Measurements from ENCODE around the gene CHMP2A.
A peak's percentile ranks its signal among the peaks of the same experiment; 100 is the strongest.
"Not testable (repeated sequence)": the region's sequence is repeated elsewhere in the genome, so short reads cannot be mapped to it uniquely, and the experiment has no call there.

Gene CHMP2A

DNA sequence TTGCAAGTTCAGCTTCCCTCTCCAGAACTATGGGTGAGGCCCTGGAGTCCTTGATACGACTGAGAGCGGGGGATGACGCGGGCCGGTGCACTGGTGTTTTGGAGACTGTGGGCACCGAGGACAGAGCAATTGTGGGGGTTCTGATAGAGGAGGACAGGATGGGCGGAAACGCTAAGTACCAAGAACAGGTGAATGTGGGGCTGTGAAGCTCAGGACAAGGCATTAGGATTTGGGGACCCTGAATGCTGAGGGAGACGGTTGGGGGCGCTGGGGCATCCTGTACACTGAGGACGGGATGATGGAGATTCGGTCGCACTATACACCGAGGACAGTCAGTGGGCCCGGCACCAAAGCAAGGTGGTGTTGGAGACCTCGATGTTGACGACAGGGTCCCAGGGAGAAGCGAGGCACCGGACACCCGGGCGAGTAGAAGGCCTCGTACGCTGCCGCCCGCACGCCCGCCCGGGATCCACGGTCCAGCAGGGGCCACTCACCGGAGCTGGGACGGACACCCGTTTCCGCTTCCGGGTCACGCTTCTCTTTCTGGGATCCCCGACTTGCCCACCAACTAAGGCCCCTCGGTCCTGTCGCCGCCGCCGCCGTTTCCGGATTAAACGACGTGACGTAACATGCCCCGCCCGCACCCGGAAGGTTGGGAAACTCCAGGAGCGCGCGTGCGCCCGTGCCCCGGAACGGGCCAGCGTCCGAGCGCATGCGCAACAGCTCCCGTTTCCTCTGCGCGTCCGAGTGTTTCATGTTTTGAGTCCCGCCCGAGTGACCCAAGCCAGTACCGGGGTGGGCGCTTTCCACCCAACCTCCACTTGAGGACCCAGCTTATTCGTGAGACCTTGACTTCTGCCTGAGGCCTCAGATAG lies at the start of gene CHMP2A:
TSS of gene CHMP2A (minus strand) at position 612 of the 875 bp plus-strand sequence. CDS start 893 bp downstream, outside the sequence.
- DNase-seq = peak; percentile 98

DNA sequence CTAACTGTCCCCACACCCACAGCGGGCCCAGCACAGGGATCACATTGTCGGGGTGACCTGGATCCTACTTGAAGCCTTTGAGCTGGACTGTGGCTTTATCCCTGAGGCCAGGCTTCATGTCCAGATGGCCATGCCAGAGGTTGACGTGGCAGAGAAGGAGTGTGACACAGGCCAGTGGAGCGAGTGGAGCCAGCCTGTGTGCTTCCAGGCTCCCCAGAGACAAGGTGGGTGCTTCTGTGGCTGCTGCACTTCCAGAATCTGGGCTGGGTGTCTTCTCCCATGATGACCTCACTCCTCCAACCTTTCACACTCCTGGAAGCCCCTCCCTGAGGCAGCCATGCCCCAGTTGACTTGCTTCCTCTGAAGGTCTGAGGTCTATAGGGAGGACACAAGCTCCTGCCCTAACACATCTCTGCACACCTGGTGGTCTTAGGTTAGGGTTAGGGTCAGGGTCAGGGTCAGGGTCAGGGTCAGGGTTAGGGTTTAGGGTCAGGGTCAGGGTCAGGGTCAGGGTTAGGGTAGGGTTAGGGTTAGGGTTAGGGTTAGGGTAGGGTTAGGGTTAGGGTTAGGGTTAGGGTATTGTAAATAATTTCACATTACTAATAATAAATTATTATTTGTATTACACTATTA lies 31.3 kb upstream of the CHMP2A start:
- peak; percentile 28 for DNase-seq

DNA sequence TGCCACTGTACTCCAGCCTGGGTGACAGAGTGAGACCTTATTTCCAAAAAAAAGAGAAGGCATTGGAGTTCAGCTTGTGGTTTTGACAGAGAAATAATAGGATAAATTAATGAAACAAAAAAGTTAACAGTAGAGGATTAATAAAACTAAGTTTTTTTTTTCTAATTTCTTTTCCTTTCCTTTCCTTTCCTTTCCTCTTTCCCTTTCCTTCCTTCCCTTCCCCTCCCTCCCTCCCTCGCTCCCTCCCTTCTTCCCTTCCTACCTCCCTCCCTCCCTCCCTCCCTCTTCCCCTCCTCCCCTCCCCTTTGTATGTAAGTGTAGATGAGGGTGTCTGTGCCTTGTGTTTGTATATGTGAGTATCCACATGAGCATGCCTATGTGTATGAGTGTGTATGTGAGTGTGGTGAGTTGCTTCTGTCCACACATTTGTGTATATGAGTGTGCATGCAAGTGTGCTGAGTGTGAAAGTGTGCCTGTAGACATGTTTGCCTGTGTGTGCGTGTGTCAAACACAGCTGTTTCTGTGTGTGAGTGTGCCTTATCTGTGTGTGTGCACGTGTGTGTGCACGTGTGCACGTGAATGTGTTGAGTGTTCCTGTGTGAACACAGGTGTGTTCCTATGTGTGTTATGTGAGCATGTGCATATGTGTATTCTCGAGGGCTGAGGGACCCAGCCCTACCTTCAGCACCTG lies 30.7 kb upstream of the CHMP2A start:
- peak; percentile 4 for DNase-seq

DNA sequence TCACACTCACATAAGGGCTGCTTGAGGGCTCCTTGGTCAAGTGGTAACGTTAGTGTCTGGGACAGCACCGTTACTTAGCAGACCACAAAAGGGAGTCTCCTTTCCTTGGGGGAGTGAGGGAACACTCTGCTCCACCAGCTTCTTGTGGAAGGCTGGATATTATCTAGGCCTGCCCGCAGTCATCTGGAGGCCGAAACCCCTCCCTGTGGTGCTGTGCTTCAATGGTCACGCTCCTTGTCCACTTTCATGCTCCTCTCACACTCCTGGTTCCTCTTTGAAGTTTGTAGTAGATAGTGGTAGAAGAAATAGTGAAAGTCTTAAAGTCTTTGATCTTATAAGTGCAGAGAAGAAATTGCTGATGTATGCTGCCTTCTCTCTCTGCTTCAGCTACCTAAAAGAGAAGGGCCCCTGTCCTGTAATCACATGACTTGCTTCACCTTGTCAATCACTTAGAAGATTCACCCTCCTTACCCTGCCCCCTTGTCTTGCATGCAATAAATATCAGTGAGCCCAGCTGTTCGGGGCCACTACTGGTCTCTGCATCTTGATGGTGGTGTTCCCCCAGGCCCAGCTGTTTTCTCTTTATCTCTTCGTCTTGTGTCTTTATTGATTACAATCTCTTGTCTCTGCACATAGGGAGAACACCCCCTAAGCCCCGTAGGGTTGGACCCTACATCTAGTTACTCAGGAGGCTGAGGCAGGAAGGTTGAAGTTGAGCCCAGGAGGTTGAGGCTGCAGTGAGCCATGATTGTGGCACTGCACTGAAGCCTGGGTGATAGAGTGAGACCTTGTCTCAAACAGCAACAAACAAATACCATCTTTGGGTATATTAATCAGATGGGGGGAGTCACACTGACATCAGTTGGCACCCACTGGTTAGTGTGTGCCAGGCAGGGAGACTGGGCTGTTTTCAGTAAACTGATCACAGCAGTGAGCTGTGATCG lies 29.9 kb upstream of the CHMP2A start:
- peak; percentile 32 for DNase-seq

DNA sequence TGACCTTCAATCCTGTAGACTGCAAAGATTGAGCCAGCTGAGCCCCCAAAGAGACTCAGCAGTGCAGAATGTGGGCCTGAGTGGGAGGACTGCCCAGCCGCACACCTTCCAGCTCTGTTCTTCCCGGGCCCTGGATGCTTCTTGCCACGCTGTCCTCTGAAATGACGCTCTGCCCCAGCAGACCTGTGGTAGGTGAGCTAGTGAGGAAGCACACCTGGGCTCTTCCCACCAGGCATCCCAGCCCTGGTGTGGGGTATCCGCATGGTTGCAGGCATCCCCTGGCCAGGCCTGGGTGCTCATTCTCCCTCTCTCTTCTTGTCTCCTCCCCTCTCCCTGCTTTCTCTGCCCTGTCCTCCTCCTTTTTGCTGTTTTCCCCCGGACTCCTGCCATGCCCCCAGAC lies 28.1 kb upstream of the CHMP2A start:
- no peak for DNase-seq

DNA sequence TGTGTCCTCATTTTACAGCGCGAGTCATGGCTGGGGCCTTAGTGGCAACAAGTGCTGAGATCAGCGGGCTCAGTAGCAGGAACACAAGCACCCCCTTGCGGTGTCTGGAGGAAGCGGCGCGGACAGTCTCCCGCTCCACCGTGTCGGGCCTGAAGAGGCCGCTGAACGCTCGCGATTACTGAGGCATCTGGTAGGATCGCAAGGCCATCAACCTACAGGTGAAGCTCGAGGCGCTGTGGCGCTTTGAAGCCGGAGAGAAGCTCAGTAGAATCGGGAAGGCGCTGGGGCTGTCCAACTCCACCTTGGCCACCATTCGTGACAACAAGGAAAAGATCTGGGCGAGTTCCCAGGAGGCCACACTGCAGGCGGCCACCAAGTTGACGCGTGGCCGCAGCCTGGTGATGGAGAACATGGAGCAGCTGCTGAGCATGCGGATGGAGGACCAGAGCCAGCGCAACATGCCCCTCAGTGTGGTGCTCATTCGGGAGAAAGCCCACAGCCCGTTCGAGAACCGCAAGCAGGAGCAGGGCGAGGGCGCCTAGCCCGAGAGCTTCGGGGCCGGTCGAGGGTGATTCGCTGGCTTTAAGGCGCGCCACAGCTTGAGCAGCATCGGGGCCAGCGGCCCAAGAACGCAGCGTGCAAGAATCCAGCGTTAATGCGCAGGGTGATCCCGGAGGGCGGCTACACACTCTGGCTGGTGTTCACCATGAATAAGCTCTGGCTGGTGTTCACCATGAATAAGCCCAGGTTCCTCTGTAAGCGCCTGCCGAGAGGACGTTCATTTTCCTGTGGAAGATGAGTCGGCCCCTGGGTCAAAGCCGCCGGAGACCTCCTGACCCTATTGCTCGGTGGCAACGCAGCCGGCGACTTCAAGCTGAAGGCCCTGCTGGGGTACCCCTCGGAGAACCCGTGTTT lies 26.6 kb upstream of the CHMP2A start:
- peak; percentile 89 for DNase-seq

DNA sequence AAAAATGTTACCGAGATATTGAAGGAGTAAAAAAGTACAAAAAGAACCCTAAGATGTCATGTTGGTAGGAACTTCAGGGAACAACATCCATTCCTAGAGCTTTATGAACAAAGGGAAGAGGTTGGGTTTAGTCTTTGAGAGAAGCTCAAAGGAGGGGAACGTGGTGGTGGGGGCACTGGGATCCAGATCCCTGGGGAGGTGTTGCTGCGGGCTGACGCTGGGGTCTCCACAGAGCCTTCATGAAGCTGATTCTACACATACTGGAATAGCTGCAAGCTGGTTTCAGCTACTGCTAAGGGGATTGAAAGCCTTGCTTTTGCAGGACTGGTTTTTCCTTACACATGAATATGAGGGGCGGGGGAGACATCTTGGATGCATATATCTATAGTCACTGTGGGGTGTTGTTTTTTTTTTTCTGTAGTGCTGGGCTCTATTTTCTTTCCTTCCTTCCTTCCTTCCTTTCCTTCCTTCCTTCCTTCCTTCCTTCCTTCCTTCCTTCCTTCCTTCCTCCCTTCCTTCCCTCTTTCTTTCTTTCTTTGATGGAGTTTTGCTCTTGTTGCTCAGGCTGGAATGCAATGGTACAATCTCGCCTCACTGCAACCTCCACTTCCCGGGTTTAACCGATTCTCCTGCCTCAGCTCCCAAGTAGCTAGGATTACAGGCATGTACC lies 24.7 kb upstream of the CHMP2A start:
- DNase-seq = peak; percentile 16

DNA sequence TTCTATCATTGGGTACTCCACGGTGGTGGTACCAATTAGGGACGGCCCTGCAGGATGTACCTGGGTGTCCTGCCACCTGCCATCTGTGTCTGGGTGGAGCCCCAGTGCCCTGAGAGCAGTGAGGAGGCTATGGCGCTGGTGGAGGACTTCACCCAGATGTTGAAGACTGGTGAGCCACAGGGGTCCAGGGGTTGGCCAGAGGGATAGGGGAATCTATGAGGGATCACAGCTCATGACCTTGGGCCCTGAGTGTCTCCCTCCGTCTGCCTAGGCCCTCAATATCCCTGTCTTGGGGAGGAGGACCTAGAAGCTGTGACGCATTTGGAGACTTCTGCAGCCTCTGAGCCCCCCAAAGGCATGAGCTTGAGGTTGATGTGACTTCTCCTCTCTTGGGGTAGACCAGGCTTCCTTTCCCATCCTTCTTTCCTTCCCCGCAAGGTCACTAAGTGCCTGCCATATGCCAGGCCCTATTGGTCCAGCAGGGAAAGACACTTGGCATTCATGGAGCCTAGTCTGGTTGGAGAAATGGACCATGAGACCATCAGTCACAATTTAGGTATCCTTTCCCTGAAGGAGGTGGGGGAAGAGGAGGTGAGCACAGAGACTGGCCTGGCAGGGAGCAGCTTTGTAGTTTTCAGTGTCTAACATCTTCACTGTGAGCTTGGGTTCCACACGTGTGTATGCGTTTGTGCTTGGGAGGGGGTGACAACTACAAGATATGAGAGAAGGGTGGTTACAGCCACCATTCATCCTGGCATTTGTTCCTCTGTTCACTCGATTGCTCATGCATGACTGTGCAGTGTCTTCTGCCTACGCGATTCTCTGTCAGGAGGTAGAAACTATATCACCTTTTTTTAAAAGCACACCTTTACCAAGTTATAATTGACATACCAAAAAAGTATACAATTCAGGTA lies 23.4 kb upstream of the CHMP2A start:
- peak; percentile 17 for DNase-seq

DNA sequence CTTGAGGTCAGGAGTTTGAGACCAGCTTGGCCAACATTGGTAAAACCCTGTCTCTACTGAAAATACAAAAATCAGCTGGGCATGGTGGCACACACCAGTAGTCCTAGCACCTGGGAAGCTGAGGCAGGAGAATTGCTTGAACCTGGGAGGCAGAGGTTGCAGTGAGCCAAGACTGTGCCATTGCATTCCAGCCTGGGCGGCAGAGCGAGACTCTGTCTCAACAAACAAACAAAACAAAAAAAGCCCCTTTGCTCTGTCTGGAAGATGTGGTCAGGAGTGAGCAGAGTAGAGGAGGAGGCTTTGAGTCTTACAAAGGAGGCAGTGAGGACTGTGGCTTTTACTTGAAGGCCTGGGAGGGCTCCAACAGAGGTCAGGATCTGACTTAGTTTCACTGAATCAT lies 22.7 kb upstream of the CHMP2A start:
- not testable (repeated sequence) for DNase-seq

DNA sequence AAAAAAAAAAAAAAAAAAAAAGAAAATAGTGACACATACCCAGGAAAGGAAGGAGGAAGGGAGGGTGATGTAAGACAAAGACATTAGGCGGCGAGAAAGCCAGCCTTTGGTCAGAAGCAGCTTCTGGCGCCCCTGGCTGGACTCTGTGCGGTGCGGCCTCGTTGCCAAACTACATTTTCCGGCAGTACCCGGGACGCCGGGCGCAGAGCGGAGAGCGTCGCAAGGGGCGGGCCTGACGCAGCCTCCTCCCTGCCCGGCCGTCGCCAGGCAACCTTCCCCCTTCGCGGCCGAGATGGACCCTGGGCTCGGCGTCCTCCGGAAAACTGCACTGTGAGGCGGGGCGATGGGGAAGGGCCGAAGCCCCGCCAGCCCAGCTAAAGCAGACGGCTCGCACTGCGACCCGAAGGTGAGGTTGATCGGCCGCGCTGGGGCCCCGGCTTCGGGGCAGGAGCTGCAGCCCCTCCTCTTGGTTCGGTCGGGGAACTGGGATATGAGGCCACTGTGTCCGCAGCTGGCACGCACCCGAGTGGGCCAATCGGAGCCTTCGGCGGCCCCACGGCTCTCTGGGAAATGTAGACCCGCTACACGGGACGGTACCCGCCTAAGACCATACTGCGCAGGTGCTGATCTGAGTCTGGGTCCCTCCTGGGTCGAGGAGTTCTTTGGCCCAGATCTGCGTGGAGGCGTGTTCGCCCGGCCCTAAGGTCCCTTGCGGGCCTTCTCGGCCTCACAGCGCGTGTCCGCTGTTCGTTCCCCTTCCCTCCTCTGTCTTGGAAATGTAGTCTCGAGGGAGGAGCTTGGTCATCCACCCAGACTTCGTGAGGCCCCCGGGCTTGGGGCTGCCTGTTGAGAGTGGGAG lies 20.5 kb upstream of the CHMP2A start:
- DNase-seq = peak; percentile 93

DNA sequence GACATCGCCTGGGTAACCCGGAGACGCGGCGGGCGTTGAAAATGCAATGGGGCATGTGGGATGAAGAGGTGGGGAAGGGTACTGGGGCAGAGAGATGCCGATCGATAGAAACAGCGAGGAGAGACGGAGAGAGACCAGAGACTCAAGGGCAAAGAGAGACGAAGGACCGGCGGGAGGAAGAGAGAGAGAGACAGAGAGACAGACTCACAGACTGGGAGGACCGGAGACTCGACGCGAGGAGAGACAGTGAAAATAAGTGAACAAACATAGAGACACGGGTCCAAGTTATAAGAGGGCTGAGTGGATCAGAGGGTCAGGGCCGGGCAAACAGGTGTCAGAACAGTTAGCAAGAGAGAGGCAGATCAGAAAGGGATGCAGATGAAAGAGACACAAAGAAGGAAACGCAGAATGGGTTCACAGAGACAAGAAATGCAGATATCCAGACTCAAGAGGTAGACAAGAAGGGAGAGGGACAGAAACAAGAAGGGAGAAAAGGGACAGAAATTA lies 18.8 kb upstream of the CHMP2A start:
- DNase-seq = no peak

DNA sequence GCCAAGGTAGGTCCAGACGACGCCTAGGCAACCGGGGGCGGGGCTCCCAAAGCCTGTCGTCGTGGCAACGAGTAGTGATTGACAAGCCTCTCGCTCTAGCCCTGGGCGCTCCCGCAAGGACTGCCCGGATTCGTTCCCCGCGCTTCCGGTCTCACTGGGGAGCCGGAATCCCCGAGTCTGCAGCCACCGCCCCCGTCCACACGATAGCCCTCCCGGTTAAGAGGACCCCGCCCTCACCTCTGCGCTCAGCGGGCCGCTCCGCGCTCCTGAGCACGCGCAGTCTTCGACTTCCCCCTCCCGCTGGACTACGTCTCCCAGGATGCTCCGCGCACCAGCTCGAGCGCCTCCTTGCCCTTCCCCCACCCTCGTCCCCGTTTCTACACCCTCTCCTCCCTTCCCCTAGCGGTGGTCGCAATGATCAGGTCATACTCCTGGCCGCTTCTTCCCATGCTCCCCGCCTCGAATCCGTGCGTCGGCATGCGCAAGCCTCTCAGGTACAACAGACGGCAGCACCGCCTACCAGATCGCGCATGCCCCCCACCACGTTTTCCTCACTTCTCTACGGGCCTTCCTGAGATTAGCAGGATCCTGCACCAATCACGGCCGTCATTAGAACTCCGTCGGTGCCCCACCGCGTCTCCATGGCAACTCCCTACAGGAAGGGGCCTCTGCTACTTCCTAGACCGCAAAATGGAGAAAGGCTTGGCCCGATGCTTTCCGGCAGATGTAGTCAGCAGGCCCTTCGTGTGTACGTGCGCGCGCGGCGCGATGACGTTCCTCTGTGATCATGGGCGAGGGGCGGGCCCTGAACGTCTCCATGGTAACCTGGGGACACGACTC lies 18.1 kb upstream of the CHMP2A start, which contains the start of gene MZF1:
TSS of gene MZF1 (minus strand) at position 518 of the 840 bp plus-strand sequence. CDS start 1,946 bp downstream, outside the sequence.
- peak; percentile 99 for DNase-seq

DNA sequence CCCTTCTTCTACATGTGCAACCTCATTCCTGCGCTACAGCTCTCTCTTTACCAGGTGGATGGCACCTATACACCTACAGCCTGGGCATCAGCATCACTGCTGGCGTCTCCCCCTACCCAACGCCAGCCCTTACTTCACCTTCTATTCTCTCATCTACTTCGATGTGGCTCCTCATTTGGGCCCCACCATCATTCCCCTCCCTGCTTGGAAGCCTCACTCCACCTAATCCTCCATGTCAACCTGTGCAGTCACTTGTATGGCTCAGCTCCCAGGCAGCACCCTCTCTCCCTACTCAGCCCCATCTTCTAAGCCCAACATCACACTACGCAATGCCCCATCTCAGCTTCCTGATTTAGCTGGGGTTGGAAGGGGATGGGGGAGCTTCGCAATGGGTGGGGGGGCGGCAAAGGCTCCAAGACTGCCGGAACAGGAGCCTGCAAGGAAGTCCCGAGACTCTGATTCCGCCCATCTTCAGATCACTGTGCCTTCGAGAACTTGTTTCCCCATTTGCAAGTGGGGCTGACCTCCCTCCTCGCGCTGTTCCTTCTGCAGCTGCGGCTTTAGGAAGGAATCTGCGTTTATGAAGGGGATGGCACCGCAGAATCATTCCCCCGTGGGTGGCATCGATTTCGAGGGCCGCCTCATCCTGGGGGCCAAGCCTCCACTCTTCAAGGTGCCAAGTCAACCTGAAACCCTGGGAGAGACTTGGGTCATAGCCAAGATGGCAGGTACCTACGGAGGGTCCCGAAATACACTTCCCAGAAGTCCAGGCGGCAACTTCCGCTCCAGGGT lies 17.3 kb upstream of the CHMP2A start:
- no peak for DNase-seq

DNA sequence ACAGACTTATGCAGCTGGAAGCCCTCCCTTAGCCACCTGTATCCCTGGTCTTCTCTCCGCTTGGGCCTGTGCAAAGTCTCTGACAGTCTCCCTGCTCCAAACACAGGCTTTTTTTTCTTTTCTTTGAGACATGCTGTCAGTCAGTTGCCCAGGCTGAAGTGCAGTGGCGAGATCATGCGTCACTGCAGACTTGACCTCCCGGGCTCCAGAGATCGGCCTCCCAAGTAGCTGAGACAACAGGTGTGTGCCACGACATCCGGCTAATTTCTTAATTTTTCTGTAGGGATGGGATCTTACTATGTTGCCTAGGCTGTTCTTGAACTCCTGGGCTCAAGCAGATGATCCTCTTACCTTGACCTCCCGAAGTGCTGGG lies 16.7 kb upstream of the CHMP2A start:
- no peak for DNase-seq

DNA sequence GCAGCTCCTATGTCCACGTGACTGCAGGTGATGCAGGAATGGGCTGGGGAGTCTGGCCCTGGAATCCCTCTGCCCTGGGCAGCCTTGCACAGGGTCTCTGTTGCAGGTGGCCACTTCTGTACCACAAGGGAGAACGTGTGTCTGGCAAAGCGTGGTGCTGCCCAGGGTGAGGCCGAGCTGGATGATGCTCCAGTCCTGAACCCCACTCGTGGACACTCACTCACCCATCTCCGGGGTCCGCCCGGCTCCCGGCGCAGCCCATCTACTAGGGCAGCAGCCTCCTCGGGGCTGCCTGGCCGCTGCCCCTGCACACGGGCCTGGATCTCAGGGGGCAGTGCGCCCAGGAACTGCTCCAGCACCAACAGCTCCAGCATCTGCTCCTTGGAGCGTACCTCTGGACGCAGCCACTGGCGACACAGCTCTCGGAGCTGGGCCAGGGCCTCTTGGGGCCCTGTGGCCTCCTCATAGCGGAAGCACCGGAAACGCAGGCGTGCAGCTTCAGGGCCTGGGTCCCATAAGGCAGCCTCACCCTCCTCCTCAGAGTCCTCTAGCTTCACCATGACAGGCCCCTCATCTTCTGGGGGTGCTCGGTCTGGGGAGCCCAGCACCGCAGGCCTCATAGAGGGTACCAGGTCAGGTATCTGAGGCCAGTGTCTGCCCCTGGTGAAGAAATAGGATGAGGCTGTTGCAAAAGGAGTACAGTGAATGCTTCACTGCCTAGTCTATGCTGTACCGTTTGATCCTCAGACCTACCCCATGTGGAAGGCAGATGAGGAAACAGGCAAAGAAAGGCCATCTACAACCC lies 16.1 kb upstream of the CHMP2A start:
- no peak for DNase-seq

Data from right forelimb (tissue), 1 donor.